SU-DHL-6 (cell line): ENCODE measurements around the gene UTS2B.

ENCODE experiments used
- H2AFZ ChIP-seq: fragments of 200-600 bp; sonication (generic); 2 replicates; pipeline ENCODE4 v1.6.1; 2014; ENCODE audit warnings: low read depth, mild to moderate bottlenecking, moderate library complexity, mixed read lengths, antibody characterized with exemption, low read length; ENCODE audit not compliant: severe bottlenecking
- H3F3A ChIP-seq: fragments of 200-600 bp; shearing (Covaris generic); 2 replicates; pipeline ENCODE4 v1.6.0; 2016; ENCODE audit warnings: antibody characterized with exemption, mild to moderate bottlenecking; ENCODE audit not compliant: insufficient read depth
- H3K27ac ChIP-seq: fragments of 200-600 bp; sonication (generic); 2 replicates; pipeline ENCODE4 v1.5.1; 2016; ENCODE audit warnings: low read depth, mild to moderate bottlenecking, low read length, moderate library complexity, mixed read lengths
- H3K27me3 ChIP-seq: fragments of 200-600 bp; sonication (generic), shearing (Covaris generic); 2 replicates; pipeline ENCODE4 v1.6.0; 2014; ENCODE audit warnings: mild to moderate bottlenecking, low read length
- H3K36me3 ChIP-seq: fragments of 200-600 bp; sonication (generic); 2 replicates; pipeline ENCODE4 v1.6.1; 2014; ENCODE audit warnings: mild to moderate bottlenecking, low read length, mixed read lengths
- H3K4me2 ChIP-seq: fragments of 300-600, 200-600 bp; shearing (Covaris generic), sonication (generic); 2 replicates; pipeline ENCODE4 v1.6.0; 2014; ENCODE audit warnings: low read length, low read depth, mild to moderate bottlenecking; ENCODE audit not compliant: poor library complexity, severe bottlenecking
- H3K4me3 ChIP-seq: fragments of 200-600 bp; sonication (generic); 2 replicates; pipeline ENCODE4 v1.5.1; 2014; ENCODE audit warnings: antibody characterized with exemption, low read length, mild to moderate bottlenecking, mixed read lengths; ENCODE audit not compliant: insufficient read depth, poor library complexity, severe bottlenecking
- H3K79me2 ChIP-seq: fragments of 200-600 bp; sonication (generic); 2 replicates; pipeline ENCODE4 v1.6.1; 2014; ENCODE audit warnings: mild to moderate bottlenecking, low read length, moderate library complexity; ENCODE audit not compliant: insufficient read depth
- H3K9ac ChIP-seq: fragments of 200-600 bp; sonication (generic); 2 replicates; pipeline ENCODE4 v1.7.0; 2014; ENCODE audit warnings: mild to moderate bottlenecking, low read length
- H3K9me2 ChIP-seq: fragments of 200-600 bp; sonication (generic); replicated peaks from 2 replicates; pipeline ENCODE4 v1.6.1; 2014; ENCODE audit warnings: low read length; ENCODE audit not compliant: insufficient read depth
- H3K9me3 ChIP-seq: fragments of 200-600 bp; sonication (generic); 2 replicates; pipeline ENCODE4 v1.6.1; 2014; ENCODE audit warnings: low read length, mixed read lengths; ENCODE audit not compliant: insufficient read depth
- H4K20me1 ChIP-seq: fragments of 200-600 bp; sonication (generic); 2 replicates; pipeline ENCODE4 v1.6.1; 2014; ENCODE audit warnings: low read depth, mild to moderate bottlenecking, antibody characterized with exemption, low read length, moderate library complexity, mixed read lengths
- EZH2phosphoT487 ChIP-seq: fragments of 200-600 bp; sonication (generic), shearing (Covaris generic); conservative IDR thresholded peaks from 2 replicates; pipeline ENCODE4 v1.6.1; 2018; ENCODE audit warnings: mild to moderate bottlenecking, antibody characterized with exemption, low read length, moderate library complexity, mixed read lengths
- TF ChIP-seq, protein P1 (sequence below): fragments of 200-600 bp; sonication (generic); IDR thresholded peaks from one replicate; pipeline ENCODE4 v1.5.1; 2017; ENCODE audit warnings: antibody characterized with exemption, mild to moderate bottlenecking, low read length, moderate library complexity; ENCODE audit not compliant: insufficient read depth, poor library complexity, severe bottlenecking

The UTS2B gene

DNA sequence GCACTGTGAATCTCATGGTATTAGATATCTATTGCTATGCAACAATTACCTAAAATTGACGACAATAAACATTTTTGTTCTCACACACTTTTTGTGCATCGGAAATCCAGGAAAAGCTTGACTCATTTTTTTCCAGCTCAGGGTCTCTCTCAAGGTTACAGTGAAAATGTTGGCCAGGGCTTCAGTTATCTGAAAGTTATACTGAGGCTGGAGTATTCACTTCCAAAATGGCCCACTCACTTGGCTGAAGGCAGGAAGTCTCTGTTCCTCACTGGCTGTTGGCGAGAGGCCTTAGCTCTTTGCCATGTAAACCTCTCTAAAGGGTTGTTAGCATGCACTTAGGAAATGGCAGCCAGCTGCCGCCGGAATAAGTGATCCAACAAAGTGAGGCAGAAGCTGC, 89.8 kb downstream of the UTS2B start:
- H4K20me1 ChIP-seq: no peaks in the 10 kb centered on the region
- no peak overlapping the region for H3K27ac ChIP-seq
- H3K9ac ChIP-seq: no peak overlapping the region
- no peak overlapping the region for H3K4me3 ChIP-seq
- H3K79me2 ChIP-seq: no peaks in the 10 kb centered on the region
- H3K36me3 ChIP-seq: no peaks in the 10 kb centered on the region
- H3K9me2 ChIP-seq: no peaks in the 10 kb centered on the region
- H3K9me3 ChIP-seq: no peaks in the 10 kb centered on the region
- H3F3A ChIP-seq: no peaks in the 10 kb centered on the region
- no peaks in the 10 kb centered on the region for H3K27me3 ChIP-seq
- H2AFZ ChIP-seq: no peak overlapping the region
- no peak for TF ChIP-seq EZH2phosphoT487
- TF ChIP-seq, protein P1, sequence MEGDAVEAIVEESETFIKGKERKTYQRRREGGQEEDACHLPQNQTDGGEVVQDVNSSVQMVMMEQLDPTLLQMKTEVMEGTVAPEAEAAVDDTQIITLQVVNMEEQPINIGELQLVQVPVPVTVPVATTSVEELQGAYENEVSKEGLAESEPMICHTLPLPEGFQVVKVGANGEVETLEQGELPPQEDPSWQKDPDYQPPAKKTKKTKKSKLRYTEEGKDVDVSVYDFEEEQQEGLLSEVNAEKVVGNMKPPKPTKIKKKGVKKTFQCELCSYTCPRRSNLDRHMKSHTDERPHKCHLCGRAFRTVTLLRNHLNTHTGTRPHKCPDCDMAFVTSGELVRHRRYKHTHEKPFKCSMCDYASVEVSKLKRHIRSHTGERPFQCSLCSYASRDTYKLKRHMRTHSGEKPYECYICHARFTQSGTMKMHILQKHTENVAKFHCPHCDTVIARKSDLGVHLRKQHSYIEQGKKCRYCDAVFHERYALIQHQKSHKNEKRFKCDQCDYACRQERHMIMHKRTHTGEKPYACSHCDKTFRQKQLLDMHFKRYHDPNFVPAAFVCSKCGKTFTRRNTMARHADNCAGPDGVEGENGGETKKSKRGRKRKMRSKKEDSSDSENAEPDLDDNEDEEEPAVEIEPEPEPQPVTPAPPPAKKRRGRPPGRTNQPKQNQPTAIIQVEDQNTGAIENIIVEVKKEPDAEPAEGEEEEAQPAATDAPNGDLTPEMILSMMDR: no peak
- no peak overlapping the region for H3K4me2 ChIP-seq

DNA sequence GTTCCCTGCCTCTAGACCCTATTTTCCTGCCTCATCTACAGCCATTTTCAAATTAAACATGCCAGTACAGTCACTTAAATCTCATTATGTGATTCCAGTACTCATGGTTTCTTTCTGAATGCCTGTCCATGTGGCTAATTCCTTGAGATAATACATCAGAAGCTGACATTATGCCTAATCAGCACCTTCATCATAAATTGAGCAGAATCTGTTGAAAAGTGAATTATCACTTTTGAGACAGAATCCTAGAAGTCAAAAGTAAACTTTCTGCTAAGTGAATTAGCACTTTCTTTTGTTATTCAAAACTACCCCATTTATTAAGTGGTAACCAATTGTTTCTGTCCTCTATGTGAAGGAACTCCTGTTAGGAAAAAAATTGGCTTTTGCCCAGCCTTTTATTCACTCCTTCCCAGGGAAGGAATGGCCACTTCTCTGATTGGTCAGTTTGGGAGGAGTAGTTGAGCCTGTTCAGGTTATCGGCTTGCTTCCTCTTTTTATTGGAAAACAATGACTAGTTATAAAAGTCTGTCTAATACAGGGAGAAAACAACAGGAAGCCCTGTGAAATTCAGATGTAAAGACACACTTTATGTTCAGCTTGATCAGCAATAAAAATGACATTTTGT, 90.8 kb downstream of the UTS2B start:
- H3K4me2 ChIP-seq: no peak overlapping the region

DNA sequence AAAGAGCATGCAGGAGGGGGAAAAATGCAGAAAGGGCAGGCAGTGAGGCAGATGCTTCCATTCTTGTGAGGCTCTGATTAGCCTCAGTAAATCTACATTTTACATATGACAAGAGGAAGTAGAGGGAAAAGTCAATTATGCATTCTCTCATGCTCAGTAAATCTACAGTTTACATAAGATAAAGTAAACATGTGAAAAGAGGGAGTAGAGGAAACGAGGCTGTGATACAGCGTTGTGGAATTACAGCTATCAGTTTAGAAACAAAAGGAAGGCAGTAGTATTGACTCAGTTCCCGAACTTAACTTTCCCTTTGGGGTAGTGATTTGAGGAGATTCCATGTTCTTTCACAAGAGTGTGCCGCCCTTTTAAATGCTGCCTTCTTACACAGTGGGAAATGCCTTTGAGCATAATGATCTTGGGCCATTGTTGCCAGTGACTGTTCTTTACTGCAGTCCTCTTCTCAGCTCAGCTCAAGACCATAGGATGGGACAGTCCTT, 92.0 kb downstream of the UTS2B start:
- TF ChIP-seq EZH2phosphoT487: no peak
- TF ChIP-seq, protein P1: no peak
- H3K79me2 ChIP-seq: no peaks in the 10 kb centered on the region
- no peak overlapping the region for H3K9ac ChIP-seq
- H3K4me3 ChIP-seq: no peak overlapping the region
- no peaks in the 10 kb centered on the region for H3K9me3 ChIP-seq
- no peak overlapping the region for H3K4me2 ChIP-seq
- H2AFZ ChIP-seq: no peak overlapping the region
- no peak overlapping the region for H3K27ac ChIP-seq
- no peaks in the 10 kb centered on the region for H4K20me1 ChIP-seq
- no peaks in the 10 kb centered on the region for H3K27me3 ChIP-seq
- no peaks in the 10 kb centered on the region for H3F3A ChIP-seq
- H3K9me2 ChIP-seq: no peaks in the 10 kb centered on the region
- no peaks in the 10 kb centered on the region for H3K36me3 ChIP-seq

More for the DNA sequence above, 90.8 kb downstream of the UTS2B start:
- no peaks in the 10 kb centered on the region for H3K36me3 ChIP-seq
- no peaks in the 10 kb centered on the region for H3F3A ChIP-seq
- H3K9me2 ChIP-seq: no peaks in the 10 kb centered on the region
- H3K4me3 ChIP-seq: no peak overlapping the region
- no peak overlapping the region for H3K27ac ChIP-seq
- H3K9ac ChIP-seq: no peak overlapping the region
- no peaks in the 10 kb centered on the region for H4K20me1 ChIP-seq
- H3K9me3 ChIP-seq: no peaks in the 10 kb centered on the region
- H3K79me2 ChIP-seq: no peaks in the 10 kb centered on the region
- H2AFZ ChIP-seq: no peak overlapping the region
- TF ChIP-seq, protein P1: no peak
- no peak for TF ChIP-seq EZH2phosphoT487
- no peaks in the 10 kb centered on the region for H3K27me3 ChIP-seq
